Neural cell (in vitro differentiated cells): Measurements from ENCODE around the gene ADAP1. TPM values are rescaled to one million over a fixed set of nuclear protein-coding genes. Genes with fewer than 3 reads are reported as not detected.

Source experiments
- H2AFZ ChIP-seq: fragments of 200-600, 300-800 bp; sonication (generic), shearing (Covaris generic); 2 replicates; pipeline ENCODE4 v1.6.0; 2014; ENCODE audit warnings: low read depth, mild to moderate bottlenecking, antibody characterized with exemption, low read length, moderate library complexity
- H3F3A ChIP-seq: fragments of 200-600 bp; shearing (Covaris generic); 2 replicates; pipeline ENCODE4 v1.6.1; 2016; ENCODE audit warnings: mild to moderate bottlenecking, moderate library complexity, mixed read lengths, antibody characterized with exemption, low read length; ENCODE audit not compliant: insufficient read depth, poor library complexity, severe bottlenecking
- H3K27ac ChIP-seq: fragments of 200-600, 300-800 bp; sonication (generic), shearing (Covaris generic); 2 replicates; pipeline ENCODE4 v1.5.1; 2014; ENCODE audit warnings: mild to moderate bottlenecking, low read length, moderate library complexity
- H3K27me3 ChIP-seq: fragments of 300-800, 200-600 bp; sonication (generic), shearing (Covaris generic); 2 replicates; pipeline ENCODE4 v1.6.0; 2014; ENCODE audit warnings: mild to moderate bottlenecking, low read depth, low read length, moderate library complexity; ENCODE audit not compliant: insufficient read depth
- H3K36me3 ChIP-seq: fragments of 300-800, 200-600 bp; sonication (generic), shearing (Covaris generic); 2 replicates; pipeline ENCODE4 v1.5.1; 2014; ENCODE audit warnings: mild to moderate bottlenecking, antibody characterized with exemption, low read length, moderate library complexity; ENCODE audit not compliant: insufficient read depth
- H3K4me2 ChIP-seq: fragments of 300-800, 200-600 bp; sonication (generic), shearing (Covaris generic); 2 replicates; pipeline ENCODE4 v1.6.0; 2014; ENCODE audit warnings: mild to moderate bottlenecking, low read length
- H3K4me3 ChIP-seq: fragments of 300-800, 200-600 bp; sonication (generic), shearing (Covaris generic); 2 replicates; pipeline ENCODE4 v1.5.1; 2014; ENCODE audit warnings: mild to moderate bottlenecking, low read length, moderate library complexity
- H3K79me2 ChIP-seq: fragments of 200-600 bp; shearing (Covaris generic); replicated peaks from 2 replicates; pipeline ENCODE4 v1.6.0; 2014; ENCODE audit warnings: mild to moderate bottlenecking, low read length, moderate library complexity; ENCODE audit not compliant: insufficient read depth
- H3K9ac ChIP-seq: fragments of 300-800, 200-600 bp; sonication (generic), shearing (Covaris generic); 2 replicates; pipeline ENCODE4 v1.6.1; 2016; ENCODE audit warnings: mild to moderate bottlenecking, low read length, mixed read lengths
- H3K9me2 ChIP-seq: fragments of 200-600 bp; shearing (Covaris generic); 2 replicates; pipeline ENCODE4 v1.6.1; 2016; ENCODE audit warnings: mild to moderate bottlenecking, low read length, mixed read lengths; ENCODE audit not compliant: insufficient read depth
- H3K9me3 ChIP-seq: fragments of 200-600, 300-800 bp; sonication (generic), shearing (Covaris generic); 2 replicates; pipeline ENCODE4 v1.6.1; 2016; ENCODE audit warnings: mild to moderate bottlenecking, mixed run types, low read length, moderate library complexity, mixed read lengths
- H4K20me1 ChIP-seq: fragments of 200-600 bp; shearing (Covaris generic); 2 replicates; pipeline ENCODE4 v1.6.1; 2016; ENCODE audit warnings: mild to moderate bottlenecking, mixed run types; ENCODE audit not compliant: insufficient read depth
- CTCF ChIP-seq: fragments of 450-650 bp; IDR thresholded peaks from 2 replicates; pipeline ENCODE4 v1.5.1; 2014; ENCODE audit warnings: antibody characterized with exemption, mild to moderate bottlenecking, moderate library complexity; ENCODE audit not compliant: poor library complexity, severe bottlenecking
- EP300 ChIP-seq: fragments of 450-650 bp; conservative IDR thresholded peaks from 2 replicates; pipeline ENCODE4 v1.6.1; 2014; ENCODE audit warnings: antibody characterized with exemption, mild to moderate bottlenecking, moderate library complexity; ENCODE audit not compliant: poor library complexity, severe bottlenecking
- EZH2 ChIP-seq: fragments of 200-600, 300-800 bp; shearing (Covaris generic), sonication (generic); IDR thresholded peaks from 2 replicates; pipeline ENCODE4 v1.6.1; 2014; ENCODE audit warnings: antibody characterized with exemption, low read length, borderline replicate concordance, mild to moderate bottlenecking; ENCODE audit not compliant: insufficient read depth, poor library complexity, severe bottlenecking
- MXI1 ChIP-seq: fragments of 450-650 bp; conservative IDR thresholded peaks from 2 replicates; pipeline ENCODE4 v1.6.1; 2014; ENCODE audit warnings: antibody characterized with exemption, mild to moderate bottlenecking; ENCODE audit not compliant: poor library complexity, severe bottlenecking
- POLR2AphosphoS5 ChIP-seq: IDR thresholded peaks from 2 replicates; pipeline ENCODE4 v1.6.1; 2012
- RAD21 ChIP-seq: fragments of 450-650 bp; conservative IDR thresholded peaks from 2 replicates; pipeline ENCODE4 v1.6.1; 2014; ENCODE audit warnings: antibody characterized with exemption, mild to moderate bottlenecking, moderate library complexity
- REST ChIP-seq: IDR thresholded peaks from 2 replicates; pipeline ENCODE4 v1.6.1; 2012; ENCODE audit warnings: borderline replicate concordance
- SMC3 ChIP-seq: fragments of 450-650 bp; conservative IDR thresholded peaks from 2 replicates; pipeline ENCODE4 v1.6.1; 2014; ENCODE audit warnings: antibody characterized with exemption, mild to moderate bottlenecking, moderate library complexity; ENCODE audit not compliant: poor library complexity
- TAF1 ChIP-seq: IDR thresholded peaks from 2 replicates; pipeline ENCODE4 v1.6.1; 2012; ENCODE audit warnings: low read depth
- polyA plus RNA-seq: library from polyadenylated mRNA; depleted of rRNA; stranded (reverse); fragments of >200 nt; gene quantifications from 2 replicates; pipeline ENCODE4 v1.2.3, GENCODE V29; 2014

ADAP1 gene
- polyA plus RNA-seq, 1 donor from 2014 or later: 76.8 TPM

GRCh38 chr7:913736-914520 is 40.6 kb downstream of the ADAP1 start:
- H3K4me2 ChIP-seq: no peak overlapping the region
- H3K36me3 ChIP-seq: no peaks in the 10 kb centered on the region
- H3K79me2 ChIP-seq: no peaks in the 10 kb centered on the region
- no peak overlapping the region for H3K4me3 ChIP-seq
- no peaks in the 10 kb centered on the region for H3F3A ChIP-seq
- no peaks in the 10 kb centered on the region for H3K27me3 ChIP-seq
- H3K9me3 ChIP-seq: no peaks in the 10 kb centered on the region
- H3K9ac ChIP-seq: no peak overlapping the region
- H2AFZ ChIP-seq: no peak overlapping the region
- H4K20me1 ChIP-seq: no peaks in the 10 kb centered on the region
- TF ChIP-seq RAD21 (no peak), SMC3 (no peak), MXI1 (no peak), EP300 (no peak), REST (no peak), POLR2AphosphoS5 (no peak), CTCF (no peak), EZH2 (no peak), TAF1 (no peak)
- no peak overlapping the region for H3K27ac ChIP-seq
- H3K9me2 ChIP-seq: no peaks in the 10 kb centered on the region

- TF ChIP-seq EP300: no peak
- TF ChIP-seq RAD21: no peak
- TF ChIP-seq REST: no peak
- no peak for TF ChIP-seq CTCF
- TF ChIP-seq MXI1: no peak
- TF ChIP-seq SMC3: no peak
- TF ChIP-seq TAF1: no peak
- TF ChIP-seq POLR2AphosphoS5: no peak
- no peak for TF ChIP-seq EZH2
- Histone ChIP-seq H3K79me2 (no peaks in the 10 kb centered on the region), H3F3A (no peaks in the 10 kb centered on the region), H3K27me3 (no peaks in the 10 kb centered on the region), H2AFZ (no peak overlapping the region), H3K9me2 (no peaks in the 10 kb centered on the region), H3K36me3 (no peaks in the 10 kb centered on the region), H3K9ac (no peak overlapping the region), H3K4me2 (no peak overlapping the region), H3K27ac (no peak overlapping the region), H3K9me3 (no peaks in the 10 kb centered on the region), H3K4me3 (no peak overlapping the region), H4K20me1 (no peaks in the 10 kb centered on the region)
These were observed 42.5 kb downstream of the ADAP1 start for GRCh38 chr7:911791-912480.
